Ascending aorta (tissue), 2 donors: ENCODE data around the gene CCL15. TPM values are rescaled to one million over a fixed set of nuclear protein-coding genes. Genes with fewer than 3 reads are reported as not detected.
A peak's percentile ranks its signal among the peaks of the same experiment; 100 is the strongest.
"Not testable (repeated sequence)": the region's sequence is repeated elsewhere in the genome, so short reads cannot be mapped to it uniquely, and the experiment has no call there.

ENCODE experiments used
- DNase-seq, 2 donors: peaks; one replicate each; pipeline ENCODE4 v3.0.0-alpha.2; 2019; ENCODE audit warnings: low spot score in 2 of 2
- H3K27ac ChIP-seq, 2 donors: fragments of 200-600 bp; sonication (generic); one replicate each; pipeline ENCODE4 v1.5.1; 2016 to 2017; ENCODE audit warnings: mild to moderate bottlenecking in 1 of 2
- H3K27me3 ChIP-seq: fragments of 200-600 bp; sonication (generic); one replicate; pipeline ENCODE4 v1.5.1; 2017
- H3K36me3 ChIP-seq, 2 donors: fragments of 200-600 bp; sonication (generic); one replicate each; pipeline ENCODE4 v1.5.1; 2016
- H3K4me1 ChIP-seq, 2 donors: fragments of 200-600 bp; sonication (generic); one replicate each; pipeline ENCODE4 v1.5.1; 2016 to 2017; ENCODE audit warnings: mild to moderate bottlenecking in 1 of 2
- H3K4me3 ChIP-seq, 2 donors: fragments of 200-600 bp; sonication (generic); one replicate each; pipeline ENCODE4 v1.5.1; 2016 to 2017; ENCODE audit warnings: mild to moderate bottlenecking in 1 of 2
- H3K9me3 ChIP-seq, 2 donors: fragments of 200-600 bp; sonication (generic); one replicate each; pipeline ENCODE4 v1.5.1; 2016
- intact Hi-C: fragments of 100-400 bp; cut with DNase I; formaldehyde crosslinking; loops from one replicate; pipeline ENCODE4 v1.15.1; 2023
- total RNA-seq: library from RNA; depleted of rRNA; stranded (reverse); fragments of >200 nt; gene quantifications from one replicate; pipeline ENCODE4 v1.1.0, GENCODE V29; 2016
- TF ChIP-seq, protein P1 (sequence below), 3 experiments: fragments of 200-600 bp in 2 of 3; fragments of 450-650 bp in 1 of 3; sonication (generic) in 2 of 3; IDR thresholded peaks; one replicate each; pipeline ENCODE4 v1.5.1; 2016 to 2019; ENCODE audit warnings: antibody characterized with exemption in 3 of 3, mild to moderate bottlenecking in 1 of 3, moderate library complexity in 1 of 3

The CCL15 gene
- total RNA-seq, 1 donor from 2014 or later: not detected

- TF ChIP-seq, protein P1, sequence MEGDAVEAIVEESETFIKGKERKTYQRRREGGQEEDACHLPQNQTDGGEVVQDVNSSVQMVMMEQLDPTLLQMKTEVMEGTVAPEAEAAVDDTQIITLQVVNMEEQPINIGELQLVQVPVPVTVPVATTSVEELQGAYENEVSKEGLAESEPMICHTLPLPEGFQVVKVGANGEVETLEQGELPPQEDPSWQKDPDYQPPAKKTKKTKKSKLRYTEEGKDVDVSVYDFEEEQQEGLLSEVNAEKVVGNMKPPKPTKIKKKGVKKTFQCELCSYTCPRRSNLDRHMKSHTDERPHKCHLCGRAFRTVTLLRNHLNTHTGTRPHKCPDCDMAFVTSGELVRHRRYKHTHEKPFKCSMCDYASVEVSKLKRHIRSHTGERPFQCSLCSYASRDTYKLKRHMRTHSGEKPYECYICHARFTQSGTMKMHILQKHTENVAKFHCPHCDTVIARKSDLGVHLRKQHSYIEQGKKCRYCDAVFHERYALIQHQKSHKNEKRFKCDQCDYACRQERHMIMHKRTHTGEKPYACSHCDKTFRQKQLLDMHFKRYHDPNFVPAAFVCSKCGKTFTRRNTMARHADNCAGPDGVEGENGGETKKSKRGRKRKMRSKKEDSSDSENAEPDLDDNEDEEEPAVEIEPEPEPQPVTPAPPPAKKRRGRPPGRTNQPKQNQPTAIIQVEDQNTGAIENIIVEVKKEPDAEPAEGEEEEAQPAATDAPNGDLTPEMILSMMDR (IDR thresholded peaks at IDR 0.05): no peak
- DNase-seq: peak in 1 of 2 donors; percentile 25
- Histone ChIP-seq H3K9me3 (no peaks in the 10 kb centered on the region), H3K27ac (no peak overlapping the region), H3K4me1 (no peaks in the 10 kb centered on the region), H3K27me3 (no peaks in the 10 kb centered on the region), H3K36me3 (no peaks in the 10 kb centered on the region), H3K4me3 (no peak overlapping the region)
- intact Hi-C loops: no loop called here
Measured at GRCh38 chr17:36002631-36003030, 1.3 kb upstream of the CCL15 start.

DNA sequence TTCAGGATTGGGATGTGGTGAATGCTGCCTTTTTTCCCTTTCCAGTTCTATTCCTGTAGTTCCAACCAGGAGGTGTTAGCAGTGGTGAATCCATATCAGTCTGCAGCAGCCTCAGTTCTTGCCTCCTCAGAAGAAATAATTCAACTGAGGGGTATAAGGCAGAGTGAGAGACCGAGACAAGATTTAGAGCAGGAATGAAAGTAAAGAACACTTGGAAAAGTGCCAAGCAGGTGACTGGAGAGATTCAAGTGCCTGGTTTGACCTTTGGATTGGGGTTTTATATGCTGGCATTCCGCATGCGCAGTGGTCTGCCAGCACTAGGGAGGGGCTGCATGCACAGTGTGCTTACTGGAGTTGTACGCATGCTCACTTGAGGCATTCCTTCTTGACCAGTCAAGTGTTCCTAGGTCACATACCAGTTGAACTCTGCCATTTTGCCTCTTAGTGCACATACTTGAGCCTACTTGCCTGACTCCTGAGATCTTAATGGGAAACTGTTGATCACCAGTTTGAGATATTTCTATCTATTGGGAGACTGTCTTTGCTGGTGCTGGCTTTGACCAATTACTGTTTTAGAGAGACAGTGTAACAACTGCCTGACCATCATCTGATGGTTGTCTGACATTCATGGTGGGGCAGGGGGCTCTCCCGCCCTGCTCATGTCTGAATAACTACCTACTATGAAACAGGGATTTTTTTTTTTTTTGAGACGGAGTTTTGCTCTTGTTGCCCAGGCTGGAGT, 680 bp upstream of the CCL15 start:
- Histone ChIP-seq H3K27ac (no peak overlapping the region), H3K27me3 (no peaks in the 10 kb centered on the region), H3K36me3 (no peaks in the 10 kb centered on the region), H3K4me3 (no peak overlapping the region), H3K9me3 (no peaks in the 10 kb centered on the region), H3K4me1 (no peaks in the 10 kb centered on the region)
- intact Hi-C loops: no loop called here
- TF ChIP-seq, protein P1 (IDR thresholded peaks at IDR 0.05): no peak
- peak in 1 of 2 donors; percentile 38 for DNase-seq

DNA sequence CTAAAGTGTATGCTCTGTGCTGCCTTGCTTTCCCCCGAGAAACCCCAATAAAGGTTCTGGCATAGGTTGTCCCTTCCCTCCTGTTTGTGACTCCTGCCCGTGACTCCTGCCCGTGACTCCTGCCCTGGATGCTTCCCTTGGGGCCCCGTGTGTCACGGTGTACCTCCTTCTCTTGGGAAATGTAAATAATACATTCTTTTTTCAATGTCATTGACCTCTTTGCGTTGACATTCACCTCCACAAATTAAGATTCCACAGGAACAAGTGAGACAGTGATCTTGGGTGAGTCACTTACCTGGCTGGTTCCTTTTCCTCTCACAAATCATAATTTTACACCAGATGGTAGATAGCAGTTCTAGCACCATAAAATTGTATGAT, 632 bp downstream of the CCL15 start:
- H3K4me3 ChIP-seq: no peak overlapping the region
- no peak overlapping the region for H3K27ac ChIP-seq
- TF ChIP-seq, protein P1 (IDR thresholded peaks at IDR 0.05): no peak
- H3K4me1 ChIP-seq: no peaks in the 10 kb centered on the region
- peak in 1 of 2 donors; percentile 13 for DNase-seq
- H3K27me3 ChIP-seq: no peaks in the 10 kb centered on the region
- H3K9me3 ChIP-seq: no peaks in the 10 kb centered on the region
- intact Hi-C loops: no loop called here
- no peaks in the 10 kb centered on the region for H3K36me3 ChIP-seq

- DNase-seq: peak in 1 of 2 donors; percentile 12
- H3K36me3 ChIP-seq: no peaks in the 10 kb centered on the region
- no peak overlapping the region for H3K4me3 ChIP-seq
- no peaks in the 10 kb centered on the region for H3K4me1 ChIP-seq
- TF ChIP-seq, protein P1 (IDR thresholded peaks at IDR 0.05): no peak
- no peaks in the 10 kb centered on the region for H3K27me3 ChIP-seq
- H3K9me3 ChIP-seq: no peaks in the 10 kb centered on the region
- intact Hi-C loops: no loop called here
- H3K27ac ChIP-seq: no peak overlapping the region
Measured at GRCh38 chr17:35998756-35999155, 2.6 kb downstream of the CCL15 start.

- no peaks in the 10 kb centered on the region for H3K4me1 ChIP-seq
- no peaks in the 10 kb centered on the region for H3K9me3 ChIP-seq
- H3K27me3 ChIP-seq: no peaks in the 10 kb centered on the region
- DNase-seq: peak in 1 of 2 donors; percentile 33
- H3K4me3 ChIP-seq: no peak overlapping the region
- TF ChIP-seq, protein P1 (IDR thresholded peaks at IDR 0.05): no peak
- no peaks in the 10 kb centered on the region for H3K36me3 ChIP-seq
- H3K27ac ChIP-seq: no peak overlapping the region
- intact Hi-C loops: no loop called here
Measured at GRCh38 chr17:35998018-35998545, 3.3 kb downstream of the CCL15 start.

GRCh38 chr17:35995346-35995745, 6.0 kb downstream of the CCL15 start:
- DNase-seq, H3K27me3 ChIP-seq, H3K4me3 ChIP-seq, intact Hi-C loops, H3K4me1 ChIP-seq, H3K36me3 ChIP-seq, H3K9me3 ChIP-seq, H3K27ac ChIP-seq: not testable (repeated sequence)
